AG04449 (cell line): ENCODE results near the gene ST8SIA4.
A peak's percentile ranks its signal among the peaks of the same experiment; 100 is the strongest.

ENCODE experiments used
- CTCF ChIA-PET: fragments of 350-600 bp; formaldehyde crosslinking; extraction: SDS; loops from one replicate; lab custom pipeline; 2021; ENCODE audit warnings: antibody characterized with exemption; lab: Yijun Ruan, JAX
- POLR2A ChIA-PET: fragments of 400-600, 350-600 bp; formaldehyde crosslinking; extraction: SDS; loops from one replicate; lab custom pipeline; 2020; ENCODE audit warnings: antibody characterized with exemption, inconsistent platforms; lab: Yijun Ruan, JAX
- DNase-seq: peaks from one replicate; pipeline ENCODE4 v3.0.0-alpha.2; 2010; ENCODE audit warnings: low read depth, low spot score
- H3K4me3 ChIP-seq: 2 replicates; pipeline ENCODE4 v1.5.1; 2011; ENCODE audit warnings: low read depth, mild to moderate bottlenecking, control low read depth, low read length
- CTCF ChIP-seq: IDR thresholded peaks from one replicate; pipeline ENCODE4 v1.5.1; 2011; ENCODE audit warnings: mild to moderate bottlenecking, moderate library complexity, low read length, control low read depth, inconsistent platforms; ENCODE audit not compliant: insufficient read depth; ENCODE audit errors: missing control alignments

ST8SIA4 gene

GRCh38 chr5:100768221-100768620 is 134.9 kb downstream of the ST8SIA4 start:
- ChIA-PET POLR2A (no interaction called here), CTCF (no interaction called here)
- DNase-seq, result no peak
- H3K4me3 ChIP-seq, result no peak overlapping the region
- TF ChIP-seq CTCF, result no peak

- ChIA-PET CTCF (interaction anchor here (1.0 kb wide), 1 partner anchor 9 kb away, joined by 3 read pairs; no protein-coding TSS in a partner anchor), POLR2A (no interaction called here)
- H3K4me3 ChIP-seq, result no peak overlapping the region
- no peak for DNase-seq
- TF ChIP-seq CTCF, result no peak
Observed at GRCh38 chr5:100762995-100763394, 140.1 kb downstream of the ST8SIA4 start.

GRCh38 chr5:100762108-100762507 is 141.0 kb downstream of the ST8SIA4 start:
- DNase-seq, result peak; percentile 4
- no peak overlapping the region for H3K4me3 ChIP-seq
- ChIA-PET POLR2A (no interaction called here), CTCF (no interaction called here)
- no peak for TF ChIP-seq CTCF

GRCh38 chr5:100761192-100761591 is 141.9 kb downstream of the ST8SIA4 start:
- DNase-seq, result no peak
- ChIA-PET POLR2A (no interaction called here), CTCF (no interaction called here)
- no peak overlapping the region for H3K4me3 ChIP-seq
- TF ChIP-seq CTCF, result no peak

GRCh38 chr5:100760688-100761087 is 142.4 kb downstream of the ST8SIA4 start:
- ChIA-PET CTCF (no interaction called here), POLR2A (no interaction called here)
- no peak overlapping the region for H3K4me3 ChIP-seq
- no peak for TF ChIP-seq CTCF
- DNase-seq, result no peak

- DNase-seq, result no peak
- H3K4me3 ChIP-seq, result no peak overlapping the region
- ChIA-PET POLR2A (no interaction called here), CTCF (no interaction called here)
- no peak for TF ChIP-seq CTCF
Observed at GRCh38 chr5:100758780-100759179, 144.3 kb downstream of the ST8SIA4 start.
